OCI-LY1 (cell line): ENCODE results near the gene ZFPM1.

Experiments used
- CTCF ChIP-seq: fragments of 200-600 bp; sonication (generic), shearing (Covaris generic); IDR thresholded peaks from 2 replicates; pipeline ENCODE4 v1.5.1; 2017; ENCODE audit warnings: mild to moderate bottlenecking, antibody characterized with exemption, low read length, moderate library complexity, mixed read lengths
- EZH2 ChIP-seq: fragments of 200-600 bp; sonication (generic), shearing (Covaris generic); IDR thresholded peaks from 2 replicates; pipeline ENCODE4 v1.8.0; 2017; ENCODE audit warnings: borderline replicate concordance, mixed run types, mild to moderate bottlenecking, antibody characterized with exemption, low read length, moderate library complexity, mixed read lengths

GRCh38 chr16:88499836-88500251, 46.8 kb downstream of the ZFPM1 start:
- TF ChIP-seq CTCF (no peak), EZH2 (no peak)
